ENCODE measurements around the gene CD300LD.

The CD300LD gene

GRCh38 chr17:74610108-74610507 lies 18.0 kb upstream of the CD300LD start:
- Histone ChIP-seq H3K4me3 (ENCODE audit: low read depth, low read length) (no peak overlapping the region), H3K27ac (no peak overlapping the region), H3K36me3 (no peaks in the 10 kb centered on the region), H3K27me3 (ENCODE audit: insufficient read depth, low read depth, severe bottlenecking) (peaks cover 11% of the 10 kb centered on the region), H3K9me3 (ENCODE audit: severe bottlenecking) (peaks cover 5% of the 10 kb centered on the region)
- no peak for DNase-seq
- TF ChIP-seq CTCF (IDR thresholded peaks at IDR 0.05; ENCODE audit: low read depth, low read length) = no peak

GRCh38 chr17:74608511-74608910 lies 16.4 kb upstream of the CD300LD start:
- DNase-seq = peak; percentile 64
- Histone ChIP-seq H3K4me3 (ENCODE audit: low read depth, low read length) (no peak overlapping the region), H3K36me3 (no peaks in the 10 kb centered on the region), H3K9me3 (ENCODE audit: severe bottlenecking) (peaks cover 11% of the 10 kb centered on the region), H3K27me3 (ENCODE audit: insufficient read depth, low read depth, severe bottlenecking) (peaks cover 12% of the 10 kb centered on the region), H3K27ac (0 out of 2 replicates have a peak overlapping the region, but pooled peaks have one; percentile 1)
- no peak for TF ChIP-seq CTCF (IDR thresholded peaks at IDR 0.05; ENCODE audit: low read depth, low read length)

- H3K9me3 ChIP-seq (ENCODE audit: severe bottlenecking) = peaks cover 11% of the 10 kb centered on the region
- no peak overlapping the region for H3K4me3 ChIP-seq (ENCODE audit: low read depth, low read length)
- H3K27me3 ChIP-seq (ENCODE audit: insufficient read depth, low read depth, severe bottlenecking) = peaks cover 17% of the 10 kb centered on the region
- TF ChIP-seq CTCF (IDR thresholded peaks at IDR 0.05; ENCODE audit: low read depth, low read length) = no peak
- no peaks in the 10 kb centered on the region for H3K36me3 ChIP-seq
- DNase-seq = no peak
- no peak overlapping the region for H3K27ac ChIP-seq
These were observed 15.1 kb upstream of the CD300LD start for GRCh38 chr17:74607221-74607620.

- no peak overlapping the region for H3K4me3 ChIP-seq (ENCODE audit: low read depth, low read length)
- H3K9me3 ChIP-seq (ENCODE audit: severe bottlenecking) = peaks cover 11% of the 10 kb centered on the region
- no peak overlapping the region for H3K27ac ChIP-seq
- no peaks in the 10 kb centered on the region for H3K36me3 ChIP-seq
- DNase-seq = no peak
- TF ChIP-seq CTCF (IDR thresholded peaks at IDR 0.05; ENCODE audit: low read depth, low read length) = no peak
- peaks cover 24% of the 10 kb centered on the region for H3K27me3 ChIP-seq (ENCODE audit: insufficient read depth, low read depth, severe bottlenecking)
These were observed 14.0 kb upstream of the CD300LD start for GRCh38 chr17:74606050-74606449.

- Histone ChIP-seq H3K27me3 (ENCODE audit: insufficient read depth, low read depth, severe bottlenecking) (peaks cover 31% of the 10 kb centered on the region), H3K27ac (no peak overlapping the region)
- no peak for DNase-seq
These were observed 13.3 kb upstream of the CD300LD start for GRCh38 chr17:74605361-74605760.

More at GRCh38 chr17:74605361-74605760, 13.3 kb upstream of the CD300LD start:
- Histone ChIP-seq H3K4me3 (ENCODE audit: low read depth, low read length) (no peak overlapping the region), H3K9me3 (ENCODE audit: severe bottlenecking) (peaks cover 11% of the 10 kb centered on the region), H3K36me3 (no peaks in the 10 kb centered on the region)
- TF ChIP-seq CTCF (IDR thresholded peaks at IDR 0.05; ENCODE audit: low read depth, low read length) = no peak

Data from WERI-Rb-1 (cell line).